CD4-positive, CD25-positive, alpha-beta regulatory T cell (primary cell): ENCODE measurements around the gene OPA1. TPM values are rescaled to one million over a fixed set of nuclear protein-coding genes. Genes with fewer than 3 reads are reported as not detected.

Experiments used
- ATAC-seq, 2 donors: fragments of 150-1000 bp; cut with Tn5 transposase; one replicate each; pipeline ENCODE4 v1.10.0; 2021; ENCODE audit warnings: low read depth in 2 of 2, moderate number of reproducible peaks in 2 of 2, moderate library complexity in 1 of 2
- DNase-seq, 3 donors: peaks; one replicate each; pipeline versions ENCODE4 v3.0.0 to v3.0.0-alpha.2; 2012 to 2022; ENCODE audit warnings: mixed read lengths in 1 of 3
- H3K27ac ChIP-seq: one replicate; pipeline ENCODE4 v1.7.0; 2013; ENCODE audit warnings: mild to moderate bottlenecking, low read length; ENCODE audit not compliant: insufficient read depth, poor library complexity, severe bottlenecking
- H3K27me3 ChIP-seq: one replicate; pipeline ENCODE4 v1.7.0; 2013; ENCODE audit warnings: low read length; ENCODE audit not compliant: control insufficient read depth, insufficient read depth
- H3K36me3 ChIP-seq: one replicate; pipeline ENCODE4 v1.7.0; 2013; ENCODE audit warnings: mild to moderate bottlenecking, low read length, moderate library complexity; ENCODE audit not compliant: control insufficient read depth, insufficient read depth
- H3K4me1 ChIP-seq: 2 replicates; pipeline ENCODE4 v1.7.0; 2013; ENCODE audit warnings: mild to moderate bottlenecking, low read length; ENCODE audit not compliant: insufficient read depth, control insufficient read depth, poor library complexity, severe bottlenecking
- H3K4me3 ChIP-seq: one replicate; pipeline ENCODE4 v1.7.0; 2013; ENCODE audit warnings: low read depth, mild to moderate bottlenecking, low read length, moderate library complexity
- H3K9me3 ChIP-seq, 2 experiments: 1 replicate in 1 of 2; 2 replicates in 1 of 2; pipeline ENCODE4 v1.7.0; 2013; ENCODE audit warnings: low read length in 2 of 2, mild to moderate bottlenecking in 1 of 2, moderate library complexity in 1 of 2; ENCODE audit not compliant: control insufficient read depth in 2 of 2
- H3K27ac Mint-ChIP-seq, 3 donors: one replicate each; pipeline ENCODE4 v1.8.0; 2020 to 2022; ENCODE audit warnings: mild to moderate bottlenecking in 3 of 3, mixed read lengths in 3 of 3, moderate library complexity in 2 of 3
- H3K27me3 Mint-ChIP-seq: one replicate; pipeline ENCODE4 v1.8.0; 2022; ENCODE audit warnings: mild to moderate bottlenecking, mixed read lengths
- H3K36me3 Mint-ChIP-seq: one replicate; pipeline ENCODE4 v1.8.0; 2020; ENCODE audit warnings: mixed read lengths
- H3K4me1 Mint-ChIP-seq, 4 donors: one replicate each; pipeline ENCODE4 v1.8.0; 2020 to 2022; ENCODE audit warnings: mixed read lengths in 4 of 4, mild to moderate bottlenecking in 1 of 4
- H3K4me3 Mint-ChIP-seq, 4 donors: one replicate each; pipeline ENCODE4 v1.8.0; 2020 to 2022; ENCODE audit warnings: mild to moderate bottlenecking in 4 of 4, mixed read lengths in 4 of 4, moderate library complexity in 3 of 4
- H3K9me3 Mint-ChIP-seq, 7 donors: one replicate each; pipeline ENCODE4 v1.8.0; 2020 to 2022; ENCODE audit warnings: mixed read lengths in 7 of 7, mild to moderate bottlenecking in 3 of 7, moderate library complexity in 2 of 7
- polyA plus RNA-seq, 4 donors: library from polyadenylated mRNA; unstranded; fragments of 300-500 nt; fragmentation: Illumina TruSeq; gene quantifications; one replicate each; pipeline ENCODE4 v1.2.3, GENCODE V29; 2021
- total RNA-seq: library from RNA; stranded (reverse); gene quantifications from one replicate; pipeline ENCODE4 v1.2.3, GENCODE V29; 2022

OPA1 gene
- total and polyA plus RNA-seq, 5 donors from 2014 or later, result 20.3 to 57.4 (median 22.9) TPM

GRCh38 chr3:193638833-193639232 is 45.8 kb downstream of the OPA1 start:
- H3K27me3 Mint-ChIP-seq, result no peaks in the 10 kb centered on the region

GRCh38 chr3:193640165-193640715 is 47.2 kb downstream of the OPA1 start:
- H3K4me3 ChIP-seq, result no peak overlapping the region
- H3K4me3 Mint-ChIP-seq, result no peak overlapping the region
- no peaks in the 10 kb centered on the region for H3K9me3 ChIP-seq
- peaks cover 0 to 1% (median 0%) of the 10 kb centered on the region in 4 donors for H3K4me1 Mint-ChIP-seq
- H3K27me3 Mint-ChIP-seq, result no peaks in the 10 kb centered on the region
- peaks cover 79% of the 10 kb centered on the region for H3K36me3 ChIP-seq
- no peak overlapping the region for H3K27ac Mint-ChIP-seq
- H3K4me1 ChIP-seq, result no peaks in the 10 kb centered on the region
- H3K9me3 Mint-ChIP-seq, result peaks cover 0 to 1% (median 0%) of the 10 kb centered on the region in 7 donors
- DNase-seq (no peak), ATAC-seq (no peak)
- H3K36me3 Mint-ChIP-seq, result peaks cover 22% of the 10 kb centered on the region
- no peaks in the 10 kb centered on the region for H3K27me3 ChIP-seq
- no peak overlapping the region for H3K27ac ChIP-seq

More at GRCh38 chr3:193638833-193639232, 45.8 kb downstream of the OPA1 start:
- Mint-ChIP-seq H3K4me1 (peaks cover 0 to 1% (median 0%) of the 10 kb centered on the region in 4 donors), H3K9me3 (peaks cover 0 to 1% (median 0%) of the 10 kb centered on the region in 7 donors), H3K27ac (no peak overlapping the region), H3K36me3 (peaks cover 18% of the 10 kb centered on the region), H3K4me3 (no peak overlapping the region)
- H3K4me3 ChIP-seq, result no peak overlapping the region
- no peaks in the 10 kb centered on the region for H3K9me3 ChIP-seq
- no peak overlapping the region for H3K27ac ChIP-seq
- peaks cover 65% of the 10 kb centered on the region for H3K36me3 ChIP-seq
- no peaks in the 10 kb centered on the region for H3K27me3 ChIP-seq
- no peak for ATAC-seq
- H3K4me1 ChIP-seq, result no peaks in the 10 kb centered on the region
- DNase-seq, result no peak

DNA sequence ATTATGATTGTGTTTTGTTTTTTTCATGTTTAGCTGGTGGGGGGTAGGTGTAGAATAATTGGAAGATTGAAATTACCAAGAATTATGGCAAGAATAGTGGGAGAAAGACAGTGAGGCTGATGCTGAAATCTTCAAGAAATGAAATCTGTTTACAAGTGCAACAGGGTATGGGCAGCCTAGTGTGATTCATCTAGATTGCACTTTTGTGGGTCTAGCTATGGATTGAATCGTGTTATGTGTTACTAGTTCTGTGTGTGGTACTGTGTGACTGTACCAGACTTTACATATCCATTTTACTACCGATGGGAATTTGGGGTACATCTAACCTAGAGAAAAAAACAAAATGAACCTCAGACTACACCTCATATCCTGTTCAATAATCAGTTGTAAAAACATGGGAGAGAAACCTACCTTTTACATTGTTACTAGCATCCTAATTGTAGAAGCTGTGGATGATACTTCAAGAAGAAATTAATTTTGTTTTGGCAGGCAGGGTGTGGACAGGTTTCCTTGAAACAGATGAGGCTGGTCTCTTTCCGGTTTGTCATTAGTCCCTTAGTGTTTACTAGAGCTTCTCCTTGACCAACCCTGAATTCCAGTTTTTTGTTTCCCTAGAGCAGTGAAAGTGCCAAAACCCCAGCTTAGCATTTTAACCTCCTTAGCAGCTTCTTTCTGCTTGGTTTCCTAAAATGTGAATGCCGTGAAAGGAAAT is 47.9 kb downstream of the OPA1 start:
- Histone ChIP-seq H3K4me1 (no peaks in the 10 kb centered on the region), H3K9me3 (no peaks in the 10 kb centered on the region), H3K27me3 (no peaks in the 10 kb centered on the region), H3K27ac (no peak overlapping the region), H3K4me3 (no peak overlapping the region), H3K36me3 (peaks cover 86% of the 10 kb centered on the region)
- ATAC-seq (no peak), DNase-seq (no peak)
- Mint-ChIP-seq H3K4me1 (peaks cover 0 to 1% (median 0%) of the 10 kb centered on the region in 4 donors), H3K36me3 (peaks cover 25% of the 10 kb centered on the region), H3K9me3 (peaks cover 0 to 1% (median 0%) of the 10 kb centered on the region in 7 donors), H3K27ac (no peak overlapping the region), H3K4me3 (no peak overlapping the region), H3K27me3 (no peaks in the 10 kb centered on the region)

GRCh38 chr3:193641440-193641775 is 48.4 kb downstream of the OPA1 start:
- Mint-ChIP-seq H3K27ac (no peak overlapping the region), H3K4me1 (peaks cover 0 to 1% (median 0%) of the 10 kb centered on the region in 4 donors), H3K9me3 (peaks cover 0 to 1% (median 0%) of the 10 kb centered on the region in 7 donors), H3K4me3 (no peak overlapping the region), H3K27me3 (no peaks in the 10 kb centered on the region), H3K36me3 (peaks cover 27% of the 10 kb centered on the region)
- Histone ChIP-seq H3K4me3 (no peak overlapping the region), H3K9me3 (no peaks in the 10 kb centered on the region), H3K36me3 (peaks cover 88% of the 10 kb centered on the region), H3K27me3 (no peaks in the 10 kb centered on the region), H3K27ac (no peak overlapping the region), H3K4me1 (no peaks in the 10 kb centered on the region)
- DNase-seq (no peak), ATAC-seq (no peak)

- H3K27me3 Mint-ChIP-seq, result no peaks in the 10 kb centered on the region
- H3K4me3 ChIP-seq, result no peak overlapping the region
- DNase-seq (no peak), ATAC-seq (no peak)
- no peaks in the 10 kb centered on the region for H3K9me3 Mint-ChIP-seq
- H3K27ac ChIP-seq, result no peak overlapping the region
- no peaks in the 10 kb centered on the region for H3K9me3 ChIP-seq
- peaks cover 45% of the 10 kb centered on the region for H3K36me3 Mint-ChIP-seq
- H3K27me3 ChIP-seq, result no peaks in the 10 kb centered on the region
- no peak overlapping the region for H3K4me3 Mint-ChIP-seq
- peaks cover 0 to 1% (median 0%) of the 10 kb centered on the region in 4 donors for H3K4me1 Mint-ChIP-seq
- peaks cover 88% of the 10 kb centered on the region for H3K36me3 ChIP-seq
- peak overlapping the region in 1 of 3 donors; percentile 20 for H3K27ac Mint-ChIP-seq
- no peaks in the 10 kb centered on the region for H3K4me1 ChIP-seq
Measured at GRCh38 chr3:193645806-193646205, 52.8 kb downstream of the OPA1 start.

GRCh38 chr3:193648542-193649076 is 55.6 kb downstream of the OPA1 start:
- Mint-ChIP-seq H3K9me3 (no peaks in the 10 kb centered on the region), H3K4me3 (no peak overlapping the region), H3K27me3 (no peaks in the 10 kb centered on the region), H3K36me3 (peaks cover 48% of the 10 kb centered on the region), H3K4me1 (no peaks in the 10 kb centered on the region), H3K27ac (no peak overlapping the region)
- Histone ChIP-seq H3K9me3 (no peaks in the 10 kb centered on the region), H3K36me3 (peaks cover 82% of the 10 kb centered on the region), H3K4me3 (no peak overlapping the region), H3K27ac (no peak overlapping the region), H3K4me1 (no peaks in the 10 kb centered on the region), H3K27me3 (no peaks in the 10 kb centered on the region)
- ATAC-seq (no peak), DNase-seq (no peak)

DNA sequence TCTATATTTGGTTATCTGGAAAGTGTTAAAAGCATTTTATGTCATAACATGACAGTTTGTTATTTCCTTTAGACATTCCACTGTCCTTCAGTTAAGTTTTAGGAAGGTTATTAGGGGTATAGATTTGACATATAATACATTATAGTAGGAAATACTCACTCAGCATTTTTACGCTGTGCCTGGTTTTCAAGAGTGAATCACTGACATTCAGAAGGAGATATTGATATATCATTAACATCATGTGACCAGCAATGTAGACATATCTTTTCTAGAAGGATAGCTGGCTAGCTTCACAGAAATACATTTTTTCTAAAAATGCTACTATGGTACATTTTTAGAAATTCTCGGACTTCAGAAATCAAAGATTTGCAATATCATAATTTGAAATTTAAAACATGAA is 57.6 kb downstream of the OPA1 start:
- DNase-seq (no peak), ATAC-seq (no peak)
- Mint-ChIP-seq H3K36me3 (peaks cover 47% of the 10 kb centered on the region), H3K4me3 (no peak overlapping the region), H3K4me1 (no peaks in the 10 kb centered on the region), H3K27ac (peak overlapping the region in 1 of 3 donors; percentile 74), H3K27me3 (no peaks in the 10 kb centered on the region), H3K9me3 (no peaks in the 10 kb centered on the region)
- no peaks in the 10 kb centered on the region for H3K9me3 ChIP-seq
- no peaks in the 10 kb centered on the region for H3K4me1 ChIP-seq
- no peak overlapping the region for H3K4me3 ChIP-seq
- no peak overlapping the region for H3K27ac ChIP-seq
- H3K36me3 ChIP-seq, result peaks cover 74% of the 10 kb centered on the region
- H3K27me3 ChIP-seq, result no peaks in the 10 kb centered on the region
